Cardiac septum (tissue), 1 donor: ENCODE data around the gene DYNC1LI2. TPM values are rescaled to one million over a fixed set of nuclear protein-coding genes. Genes with fewer than 3 reads are reported as not detected.
"Not testable (repeated sequence)": the region's sequence is repeated elsewhere in the genome, so short reads cannot be mapped to it uniquely, and the experiment has no call there.

Experiments
- DNase-seq: peaks from one replicate; pipeline ENCODE4 v3.0.0-alpha.2; 2020; ENCODE audit warnings: low spot score
- intact Hi-C: fragments of 100-400 bp; cut with DNase I; formaldehyde crosslinking; loops from one replicate; pipeline ENCODE4 v1.14.0; 2022
- total RNA-seq: library from RNA; stranded (reverse); fragmentation: NEBNext Ultra II Directional; extraction: Animal tissue kit (Norgen Biotek cat#: 25700); gene quantifications from one replicate; pipeline ENCODE4 v1.2.1, GENCODE V29; 2021
- donor health status: DM: no; HTN: no; CAD: no.

Gene DYNC1LI2
- total RNA-seq, 1 donor from 2014 or later = 123 TPM

DNA sequence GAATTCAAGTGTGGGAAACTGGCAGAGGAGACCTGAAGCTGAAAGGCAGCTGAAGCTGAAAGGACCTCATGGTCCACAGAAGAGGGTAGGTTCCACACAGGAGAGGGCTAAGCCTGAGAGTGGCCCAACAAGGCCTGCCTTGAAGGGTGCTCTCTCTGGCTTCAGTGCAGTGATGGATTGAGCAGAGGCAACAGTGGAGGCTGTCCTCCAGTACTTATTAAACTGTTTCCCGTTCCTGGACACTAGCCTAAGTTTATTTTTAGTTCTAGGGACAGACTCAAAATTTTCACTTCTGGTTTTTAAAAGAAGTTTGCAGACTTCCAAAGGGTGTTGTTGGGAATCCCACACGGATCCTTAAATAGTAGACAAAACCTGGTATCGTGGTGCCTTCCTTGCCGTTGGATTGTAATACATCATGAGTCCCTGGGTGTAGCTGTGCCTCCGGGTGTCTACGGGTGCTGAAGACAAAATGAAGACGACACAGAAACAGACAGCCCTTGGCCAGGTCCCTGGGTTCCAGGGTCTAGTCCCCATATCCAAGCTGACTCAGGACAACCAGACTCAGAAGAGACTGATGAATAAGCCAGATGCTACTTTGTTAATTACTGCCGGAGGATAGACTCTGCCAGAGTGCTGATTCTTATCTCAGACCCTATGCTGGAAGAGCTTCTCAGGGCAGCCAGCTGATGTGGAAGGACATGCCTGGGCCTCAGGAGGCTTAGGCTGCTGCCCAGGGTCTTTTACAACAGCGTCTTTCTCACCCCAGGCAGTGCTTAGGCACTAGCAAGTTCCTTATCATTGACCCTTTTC is 47.8 kb downstream of the DYNC1LI2 start:
- no peak for DNase-seq
- intact Hi-C loops = no loop called here

DNA sequence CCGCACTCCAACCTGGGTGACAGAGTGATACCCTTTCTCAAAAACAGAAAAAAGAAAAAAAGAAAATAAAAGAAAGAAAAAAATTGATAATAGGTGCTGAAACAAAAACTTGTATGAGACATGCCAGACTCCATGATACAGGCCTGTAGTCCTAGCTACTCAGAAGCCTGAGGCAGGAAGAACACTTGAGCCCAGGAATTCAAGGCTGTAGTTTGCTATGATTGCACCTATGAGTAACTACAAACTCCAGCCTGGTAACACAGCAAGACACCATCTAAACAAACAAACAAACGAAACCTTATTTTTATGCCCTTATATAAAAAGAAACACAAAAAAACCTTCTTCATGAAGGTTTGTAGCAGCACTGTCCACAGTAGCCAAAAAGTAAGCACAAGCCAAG is 49.9 kb downstream of the DYNC1LI2 start:
- no peak for DNase-seq
- intact Hi-C loops = no loop called here

DNA sequence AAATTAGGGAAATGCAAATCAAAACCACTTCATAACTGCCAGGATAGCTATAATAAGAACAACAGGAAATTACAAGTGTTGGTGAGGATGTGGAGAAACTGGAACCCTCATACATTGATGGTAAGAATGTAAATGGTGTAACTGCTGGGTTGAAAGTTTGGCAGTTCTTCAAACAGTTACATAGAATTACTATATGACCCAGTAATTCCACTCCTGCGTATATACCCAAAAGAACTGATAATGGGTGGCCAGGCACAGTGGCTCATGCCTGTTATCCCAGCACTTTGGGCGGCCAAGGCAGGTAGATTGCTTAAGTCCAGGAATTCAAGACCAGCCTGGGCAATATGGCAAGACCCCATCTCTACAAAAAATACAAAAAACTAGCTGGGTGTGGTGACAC is 50.4 kb downstream of the DYNC1LI2 start:
- no peak for DNase-seq
- intact Hi-C loops = no loop called here

DNA sequence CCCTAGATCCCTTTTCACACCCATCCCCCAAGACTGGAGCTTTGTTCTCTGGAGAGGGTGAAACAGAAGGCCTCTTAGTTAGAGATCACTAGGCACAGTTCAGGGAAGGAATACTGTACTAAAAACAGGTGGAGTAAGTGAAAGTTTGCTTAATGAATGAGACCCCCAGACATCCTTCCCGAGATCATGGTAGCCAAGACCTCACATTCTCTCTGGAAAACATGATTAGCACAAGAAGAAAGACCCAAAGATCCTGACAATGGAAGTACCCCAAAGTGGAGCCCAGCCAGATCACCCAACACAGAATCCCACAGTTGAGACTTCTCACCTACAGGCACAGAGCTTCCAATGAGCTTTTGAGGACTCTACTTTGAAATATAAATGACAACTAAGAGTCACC is 51.5 kb downstream of the DYNC1LI2 start:
- DNase-seq = no peak
- intact Hi-C loops = loop anchor here (5.0 kb wide), 1 partner anchor 93 kb away; no protein-coding TSS in a partner anchor

DNA sequence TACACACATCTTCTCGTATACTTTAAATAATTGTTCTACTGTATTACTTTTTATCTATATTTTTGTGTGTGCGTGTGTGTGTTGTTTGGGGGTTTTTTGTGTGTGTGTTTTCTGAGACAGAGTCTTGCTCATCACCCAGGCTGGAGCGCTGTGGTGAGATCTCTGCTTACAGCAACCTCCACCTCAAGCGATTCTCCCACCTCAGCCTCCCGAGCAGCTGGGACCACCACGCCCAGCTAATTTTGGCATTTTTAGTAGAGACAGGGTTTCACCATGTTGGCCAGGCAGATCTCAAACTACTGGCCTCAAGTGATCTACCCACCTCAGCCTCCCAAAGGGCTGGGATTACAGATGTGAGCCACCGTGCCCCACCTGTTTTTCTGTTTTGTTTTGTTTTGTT is 53.4 kb downstream of the DYNC1LI2 start:
- DNase-seq = no peak
- intact Hi-C loops = loop anchor here (5.0 kb wide), 1 partner anchor 91 kb away; no protein-coding TSS in a partner anchor

DNA sequence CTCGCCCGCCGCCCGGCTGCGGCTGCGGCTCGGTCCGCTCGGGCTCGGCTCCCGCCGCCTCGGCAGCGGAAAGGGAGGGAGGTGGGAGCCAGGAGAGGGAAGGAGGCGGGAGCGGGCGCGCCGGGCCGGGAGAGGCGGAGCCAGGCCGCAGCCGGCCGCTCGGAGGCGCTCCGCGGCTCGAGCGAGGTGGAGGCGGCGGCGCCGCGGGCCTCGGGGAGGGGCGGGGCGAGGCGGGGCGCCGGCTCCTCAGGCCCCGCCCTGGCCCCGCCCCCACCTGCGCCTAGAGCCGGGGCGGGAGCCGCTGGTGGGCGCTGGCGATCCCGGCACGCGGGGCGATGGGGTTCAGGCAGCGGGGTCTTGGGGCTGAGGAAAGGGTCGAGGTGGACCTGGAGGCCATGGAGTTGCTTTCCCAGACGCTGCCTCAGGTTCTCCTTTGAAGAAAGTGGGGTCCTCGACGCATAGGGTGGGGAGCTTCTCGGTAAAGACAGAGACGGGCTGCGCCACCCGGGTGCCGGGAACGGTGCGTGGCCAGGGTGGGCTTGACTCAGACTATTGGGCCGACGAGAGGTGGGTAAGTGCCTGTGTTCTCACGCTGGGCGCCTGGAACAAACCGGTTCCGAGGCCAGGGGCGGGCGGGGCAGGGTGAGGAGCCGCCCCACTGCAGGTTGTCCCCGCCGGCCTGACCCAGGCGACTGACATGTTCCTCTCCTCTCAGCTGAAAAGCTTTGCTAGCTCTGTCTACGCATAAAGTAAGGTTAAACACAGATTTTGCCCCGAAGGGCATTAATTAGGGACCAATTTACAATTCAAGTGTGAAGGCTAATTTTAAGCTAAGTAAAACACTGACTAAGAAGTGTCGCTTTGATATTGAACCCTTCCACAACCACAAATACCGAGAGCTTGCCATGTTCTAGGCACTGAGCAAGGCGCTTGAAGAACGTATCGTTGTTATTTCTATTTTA is 54.5 kb downstream of the DYNC1LI2 start, which contains the start of gene CMTM4:
CMTM4 (minus strand) TSS at position 75 of the 962 bp plus-strand sequence. CDS start 218 bp downstream, outside the sequence.
- DNase-seq = peak; percentile 93
- intact Hi-C loops = loop anchor here (5.0 kb wide), 1 partner anchor 90 kb away; no protein-coding TSS in a partner anchor

DNA sequence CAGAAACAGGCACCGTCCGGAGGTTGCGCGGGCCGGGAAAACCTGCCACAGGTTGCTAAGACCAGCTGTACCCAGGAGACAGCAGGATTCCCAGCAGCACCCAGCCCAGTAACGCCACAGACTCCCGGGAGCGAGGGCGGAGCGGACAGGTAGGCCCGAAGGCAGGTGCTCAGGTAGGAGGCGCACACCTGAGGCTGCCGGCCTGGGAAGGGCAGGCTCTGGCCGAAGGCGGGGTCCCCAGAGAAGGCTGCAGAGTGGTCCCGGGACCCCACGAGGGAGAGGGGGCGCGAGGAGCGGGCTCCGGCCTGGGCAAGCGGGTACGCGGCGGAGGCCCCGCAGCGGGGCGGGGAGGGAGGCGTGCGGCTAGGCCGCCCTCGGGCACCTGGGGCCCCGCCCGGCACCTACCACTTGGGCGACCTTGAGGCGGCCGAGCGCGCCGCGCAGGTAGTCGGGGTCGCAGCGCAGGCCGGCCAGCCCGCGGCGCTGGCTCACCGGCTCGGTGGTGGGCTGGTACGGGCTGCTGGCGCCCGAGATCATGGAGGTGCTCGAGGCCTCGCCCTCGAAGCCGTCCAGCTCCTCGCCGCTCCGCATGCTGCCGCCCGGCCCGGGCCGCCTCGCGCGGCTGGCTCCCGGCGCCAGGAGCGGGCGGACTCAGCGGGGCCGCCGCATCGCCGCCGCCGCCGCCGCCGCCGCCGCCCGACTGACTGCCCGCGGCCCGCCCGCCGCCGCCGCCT is 55.3 kb downstream of the DYNC1LI2 start:
- intact Hi-C loops = loop anchor here (5.0 kb wide), 1 partner anchor 89 kb away; no protein-coding TSS in a partner anchor
- DNase-seq = no peak

DNA sequence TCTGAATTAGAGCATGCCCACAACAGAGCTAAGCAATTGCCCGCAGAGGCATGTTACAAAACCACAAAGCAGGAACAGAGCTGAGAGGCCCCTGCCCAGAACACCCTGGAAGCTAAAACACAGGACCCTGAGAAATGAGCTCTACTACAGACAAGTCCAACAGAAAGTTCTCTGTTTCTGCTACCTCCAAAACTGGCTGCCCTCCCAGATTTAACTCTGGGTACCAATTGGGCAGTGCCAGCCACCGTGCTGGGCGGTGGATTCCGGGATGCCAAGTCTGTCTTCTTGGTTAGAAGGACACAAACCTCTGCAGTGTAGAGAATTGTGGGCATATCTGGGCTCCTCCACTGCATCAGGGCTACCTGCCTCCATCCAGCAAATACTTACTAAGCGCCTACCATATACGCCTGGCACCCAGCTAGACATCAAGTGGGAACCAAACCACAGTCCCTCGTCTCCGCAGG is 55.9 kb downstream of the DYNC1LI2 start:
- DNase-seq = no peak
- intact Hi-C loops = loop anchor here (5.0 kb wide), 1 partner anchor 88 kb away; no protein-coding TSS in a partner anchor

DNA sequence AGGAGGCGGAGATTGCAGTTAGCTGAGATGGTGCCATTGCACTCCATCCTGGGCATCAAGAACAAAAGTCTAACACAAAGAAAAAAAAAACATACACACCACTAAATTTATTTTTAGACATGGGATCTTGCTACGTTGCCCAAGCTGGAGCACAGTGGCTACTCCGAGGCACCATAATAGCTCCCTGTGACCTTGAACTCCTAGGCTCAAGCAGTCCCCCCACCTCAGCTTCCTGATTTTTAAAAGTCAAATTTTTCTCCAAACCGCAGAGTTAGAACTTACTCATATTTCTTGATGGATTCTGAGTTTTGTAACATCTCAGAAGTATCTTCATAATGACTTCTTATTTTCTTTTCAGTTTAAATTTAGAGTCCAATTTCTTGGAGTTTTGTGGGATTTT is 58.3 kb downstream of the DYNC1LI2 start:
- no peak for DNase-seq
- intact Hi-C loops = no loop called here

DNA sequence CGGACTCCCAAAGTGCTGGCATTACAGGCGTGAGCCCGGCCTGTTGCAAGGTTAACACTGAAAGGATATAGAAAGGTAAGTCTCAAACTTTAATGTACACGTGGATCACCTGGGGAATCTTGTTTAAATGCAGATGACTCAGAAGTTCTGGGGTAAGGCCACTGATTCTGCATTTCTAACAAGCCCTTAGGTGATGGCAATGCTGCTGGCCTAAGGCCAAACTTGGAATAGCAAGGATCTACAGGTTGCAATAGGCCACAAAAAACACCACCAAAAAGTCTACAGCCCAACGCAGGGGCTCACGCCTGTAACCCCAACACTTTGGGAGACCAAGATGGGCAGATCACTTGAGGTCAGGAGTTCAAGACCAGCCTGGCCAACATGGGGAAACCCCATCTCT is 59.1 kb downstream of the DYNC1LI2 start:
- intact Hi-C loops = no loop called here
- no peak for DNase-seq

DNA sequence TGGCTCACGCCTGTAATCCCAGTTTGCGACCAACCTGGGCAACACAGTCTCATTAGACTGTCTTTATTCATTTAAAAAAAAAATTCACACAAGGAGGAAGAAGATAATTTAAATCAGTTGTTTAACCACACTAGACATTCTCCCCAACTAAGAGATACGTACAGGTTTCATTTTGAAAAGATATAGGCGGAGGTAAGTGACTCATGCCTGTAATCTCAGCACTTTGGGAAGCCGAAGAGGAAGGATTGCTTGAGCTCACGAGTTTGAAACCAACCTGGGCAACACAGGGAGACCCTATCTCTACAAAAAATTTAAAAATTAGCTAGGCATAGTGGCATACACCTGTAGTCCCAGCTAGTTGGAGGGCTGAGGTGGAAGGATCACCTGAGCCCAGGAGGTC is 60.2 kb downstream of the DYNC1LI2 start:
- no peak for DNase-seq
- intact Hi-C loops = no loop called here

DNA sequence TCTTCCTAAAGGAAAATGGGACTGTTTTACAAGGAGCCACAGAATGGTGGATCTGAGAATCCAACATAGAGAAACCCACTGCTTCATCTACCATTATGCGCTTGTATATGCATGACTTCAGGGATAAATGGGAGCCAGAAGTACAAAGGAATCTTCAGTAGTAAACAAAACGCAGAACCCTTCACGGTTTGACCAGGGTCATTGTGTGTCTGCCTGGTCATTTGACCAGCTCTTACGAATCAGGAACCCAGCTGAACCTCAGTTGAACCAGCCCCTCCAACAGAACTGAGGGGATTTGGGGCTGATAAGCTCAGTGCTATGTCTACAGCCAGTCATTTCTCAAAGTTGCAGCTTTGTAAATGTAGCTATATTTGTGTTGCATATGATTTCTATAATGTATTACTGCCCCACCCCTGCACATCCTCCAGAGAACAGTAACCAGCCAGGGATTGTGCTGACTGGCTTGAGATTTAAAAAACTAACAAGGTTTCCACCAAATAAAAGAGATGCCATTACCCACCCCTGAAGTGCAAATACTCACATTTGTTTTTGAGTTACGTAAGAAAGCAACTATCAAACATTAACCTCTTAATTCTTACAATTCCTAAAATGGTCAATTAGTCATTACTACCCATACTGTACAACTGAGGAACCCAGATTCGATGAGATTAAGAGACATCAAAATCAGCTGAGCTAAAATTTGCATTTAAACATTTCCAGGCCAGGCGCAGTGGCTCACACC is 61.1 kb downstream of the DYNC1LI2 start:
- DNase-seq = no peak
- intact Hi-C loops = no loop called here

DNA sequence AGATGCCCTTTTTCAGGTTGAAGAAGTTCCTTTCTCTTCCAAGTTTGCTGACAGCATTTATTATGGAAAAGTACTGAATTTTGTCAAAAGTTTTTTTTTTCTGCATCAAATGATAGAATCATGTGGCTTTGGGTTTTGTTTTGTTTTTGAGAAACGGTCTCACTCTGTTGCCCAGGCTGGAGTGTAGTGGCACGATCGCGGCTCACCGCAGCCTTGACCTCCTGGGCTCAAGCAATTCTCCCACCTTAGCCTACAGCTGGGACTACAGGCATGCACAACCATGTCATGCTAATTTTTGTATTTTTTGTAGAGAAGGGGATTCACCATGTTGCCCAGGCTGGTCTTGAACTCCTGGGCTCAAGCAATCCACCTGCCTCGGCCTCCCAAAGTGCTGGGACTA is 62.1 kb downstream of the DYNC1LI2 start:
- intact Hi-C loops = no loop called here
- DNase-seq = no peak

DNA sequence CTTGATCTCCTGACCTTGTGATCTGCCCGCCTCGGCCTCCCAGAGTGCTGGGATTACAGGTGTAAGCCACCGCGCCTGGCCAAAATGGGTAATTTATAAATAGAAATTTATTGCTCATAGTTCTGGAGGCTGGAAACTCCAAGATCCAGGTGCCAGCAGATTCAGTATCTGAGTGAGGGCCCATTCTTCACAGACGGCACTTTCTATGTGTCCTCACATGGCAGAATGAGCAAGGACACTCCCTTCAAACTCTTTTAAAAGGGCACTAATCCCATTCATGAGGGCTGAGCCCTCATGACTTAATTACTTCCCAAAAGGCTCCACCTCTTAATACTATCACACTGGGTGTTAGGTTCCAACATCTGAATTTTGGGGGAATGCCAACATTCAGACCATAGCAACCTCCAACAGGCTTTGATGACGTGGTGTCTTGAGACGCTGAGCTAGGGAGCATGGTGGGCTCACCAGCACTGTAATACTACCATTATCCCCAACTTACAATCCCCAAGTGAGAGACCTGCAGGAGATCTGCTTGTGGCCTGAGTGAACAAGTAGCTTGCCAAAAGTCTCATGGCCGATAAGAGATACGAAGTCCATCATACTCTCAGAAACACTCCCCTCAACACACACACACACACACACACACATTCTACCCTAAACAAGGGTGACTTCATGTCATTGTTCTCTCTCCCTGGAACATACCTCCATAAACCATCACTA is 63.3 kb downstream of the DYNC1LI2 start:
- no peak for DNase-seq
- intact Hi-C loops = no loop called here

DNA sequence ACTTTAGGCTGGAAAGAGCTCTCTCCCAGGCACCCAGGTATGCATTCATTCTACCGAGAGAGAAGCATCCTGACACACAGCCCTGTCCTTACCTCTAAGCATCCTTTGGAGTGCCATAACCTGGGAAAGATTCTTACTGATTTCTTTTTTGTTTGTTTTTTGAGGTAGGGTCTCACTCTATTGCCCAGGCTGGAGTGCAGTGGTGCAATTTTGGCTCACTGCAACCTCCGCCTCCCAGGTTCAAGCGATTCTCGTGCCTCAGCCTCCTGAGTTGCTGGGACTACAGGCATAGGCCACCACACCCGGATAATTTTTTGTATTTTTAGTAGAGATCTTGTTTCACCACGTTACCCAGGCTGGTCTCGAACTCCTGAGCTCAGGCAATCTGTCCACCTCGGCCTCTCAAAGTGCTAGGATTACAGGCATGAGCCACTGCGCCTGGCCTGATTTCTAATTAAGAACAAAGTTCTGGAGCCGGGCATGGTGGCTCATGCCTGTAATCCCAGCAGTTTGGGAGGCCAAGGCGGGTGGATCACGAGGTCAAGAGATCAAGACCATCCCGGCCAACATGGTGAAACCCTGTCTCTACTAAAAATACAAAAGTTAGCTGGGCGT is 65.8 kb downstream of the DYNC1LI2 start:
- DNase-seq, intact Hi-C loops: not testable (repeated sequence)

DNA sequence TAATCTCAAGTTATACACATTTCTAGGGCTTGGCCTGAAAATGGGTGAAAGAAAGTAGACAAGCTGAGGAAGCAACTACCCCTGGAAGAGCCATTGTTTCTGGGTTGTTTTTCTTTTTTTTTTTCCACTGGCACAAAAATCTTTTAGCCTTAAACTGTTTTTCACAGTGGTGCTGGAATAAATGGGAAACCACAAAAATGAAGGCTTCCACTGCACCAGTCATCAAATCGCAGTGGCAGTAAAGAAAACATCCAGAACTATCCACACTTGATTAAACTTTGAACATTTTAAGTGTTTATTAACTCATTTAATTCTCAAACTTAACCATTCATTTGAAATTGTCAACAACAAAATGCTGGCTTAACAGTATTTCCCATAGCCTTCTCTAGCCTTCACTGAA is 69.1 kb downstream of the DYNC1LI2 start:
- intact Hi-C loops = no loop called here
- DNase-seq = no peak

DNA sequence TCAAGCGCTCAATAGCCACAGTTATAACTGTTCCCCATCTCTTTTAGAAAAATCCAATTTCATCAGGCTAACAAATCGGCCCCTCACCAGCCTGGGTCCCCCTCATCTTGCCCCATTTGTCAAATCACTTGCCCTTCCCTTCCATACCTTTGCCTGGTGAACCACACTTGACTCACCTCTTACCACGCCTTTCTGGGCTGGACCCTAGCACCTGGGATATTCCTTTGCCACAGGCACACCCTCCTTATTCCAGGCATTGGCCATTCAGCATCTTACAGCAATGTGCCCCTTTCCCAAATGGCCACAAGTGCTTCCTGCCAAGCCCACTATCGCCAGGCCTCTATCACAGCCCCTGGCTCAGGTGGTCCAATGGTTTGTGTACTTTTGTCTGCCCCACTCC is 69.7 kb downstream of the DYNC1LI2 start:
- intact Hi-C loops = no loop called here

DNA sequence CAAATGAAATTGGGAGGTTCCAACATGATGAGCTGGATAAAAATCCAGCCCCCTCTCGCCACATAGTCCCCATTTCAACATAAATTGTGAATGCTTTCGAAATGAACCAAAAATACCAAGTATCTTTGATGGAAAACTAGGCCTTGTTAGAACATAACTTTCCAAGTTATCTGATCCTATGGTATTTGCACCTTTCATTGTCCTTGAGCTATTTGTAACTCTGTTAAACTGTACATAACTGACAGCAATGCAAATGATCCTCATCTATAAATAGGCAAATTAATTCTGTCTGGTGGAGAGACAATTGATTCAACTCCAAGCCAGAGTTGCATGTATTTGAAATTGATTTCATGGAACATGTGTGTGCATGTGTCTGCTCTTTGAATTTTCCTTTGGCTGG is 73.1 kb downstream of the DYNC1LI2 start:
- intact Hi-C loops = no loop called here
- DNase-seq = no peak

More for the DNA sequence above, 69.7 kb downstream of the DYNC1LI2 start:
- no peak for DNase-seq
